ENCODE results near the gene ST3GAL3. TPM values are rescaled to one million over a fixed set of nuclear protein-coding genes. Genes with fewer than 3 reads are reported as not detected.

The ST3GAL3 gene
- total and polyA plus RNA-seq, 10 of the 15 experiments (the other 5 are each of a cell fraction or from before 2014, with no cell fraction given): 1.2 to 19.3 (median 11.0) TPM

DNA sequence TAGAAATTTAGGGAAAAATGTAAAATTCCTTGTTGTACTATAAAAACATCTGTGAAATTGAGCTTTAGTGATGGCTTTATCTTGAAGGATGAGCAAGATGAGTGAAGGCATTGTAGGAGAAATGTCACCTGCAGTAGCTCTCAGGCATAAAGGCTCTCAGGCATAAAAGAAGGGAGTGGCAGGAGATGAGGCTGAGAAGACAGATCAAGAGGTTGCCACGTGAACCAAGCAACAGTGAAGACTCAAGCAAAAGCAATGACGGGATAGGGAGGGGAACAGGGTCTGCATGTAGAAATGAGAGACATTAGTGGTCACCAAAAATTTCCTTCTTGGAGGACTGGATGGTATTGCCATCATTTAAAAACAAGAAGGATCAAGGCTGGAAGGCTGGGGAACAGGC lies 98.8 kb downstream of the ST3GAL3 start:
- DNase-seq (ENCODE audit: low read depth, low spot score): no peak
- H3K36me3 ChIP-seq (ENCODE audit: control insufficient read depth in 2 of 2, insufficient read depth in 2 of 2, low read length in 1 of 2): no peaks in the 10 kb centered on the region; a peak in 1 of 4 replicates
- in situ Hi-C loops (cut with MboI): no loop called here
- no peaks in the 10 kb centered on the region for H4K20me1 ChIP-seq (ENCODE audit: control insufficient read depth, insufficient read depth)
- no TSS peak for BruUV-seq (replicated peaks)
- CTCF ChIA-PET: interaction anchor here (1.0 to 1.7 kb wide), 3 partner anchors 17 to 129 kb away, joined by 4 read pairs; no protein-coding TSS in a partner anchor
- no peak overlapping the region for H2AFZ ChIP-seq (ENCODE audit: control insufficient read depth, low read depth, low read length)
- ATAC-seq: no peak
- no peak overlapping the region for H3K9ac ChIP-seq (ENCODE audit: control insufficient read depth, insufficient read depth, low read length)
- no peaks in the 10 kb centered on the region; the same call in 1 of the 3 replicates for H3K9me3 ChIP-seq (replicated peaks; ENCODE audit: control insufficient read depth, insufficient read depth, low read length)
- no peak overlapping the region for H3K4me3 ChIP-seq
- no peak for FAIRE-seq
- no peaks in the 10 kb centered on the region for H3K27me3 ChIP-seq (replicated peaks in 1 of 2; ENCODE audit: control insufficient read depth in 2 of 2, insufficient read depth in 2 of 2, low read length in 1 of 2)
- RAD21 ChIA-PET (ENCODE audit: unreplicated experiment): no interaction called here
- intact Hi-C loops (cut with micrococcal nuclease; ENCODE audit: unreplicated experiment): no loop called here
- H3K27ac ChIP-seq (ENCODE audit: control insufficient read depth, insufficient read depth): no peak overlapping the region
- POLR2A ChIA-PET: no interaction called here
- H3K4me1 ChIP-seq (ENCODE audit: control insufficient read depth, insufficient read depth, low read length): no peaks in the 10 kb centered on the region
- no peak overlapping the region for H3K4me2 ChIP-seq (ENCODE audit: control insufficient read depth, insufficient read depth)
- 30% methylated on average over 2 of the region's 2 CpGs for WGBS (ENCODE audit: insufficient coverage, insufficient replicate concordance, low lambda C conversion rate, missing lambda C conversion rate)
- H3K79me2 ChIP-seq (ENCODE audit: control insufficient read depth, insufficient read depth, low read length): no peaks in the 10 kb centered on the region
- SMC1A ChIA-PET (ENCODE audit: uncharacterized antibody, unreplicated experiment): interaction anchor here (0.7 to 1.7 kb wide), 2 partner anchors 77 to 129 kb away, joined by 3 read pairs; no protein-coding TSS in a partner anchor
- TF ChIP-seq BACH1 (IDR thresholded peaks at IDR 0.05; ENCODE audit: borderline replicate concordance) (no peak), MYB (IDR thresholded peaks at IDR 0.05; ENCODE audit: borderline replicate concordance, low read depth, low read length) (no peak), NFYA (IDR thresholded peaks at IDR 0.05; ENCODE audit: borderline replicate concordance, low read depth, low read length) (no peak), BHLHE40 (IDR thresholded peaks at IDR 0.05; ENCODE audit: borderline replicate concordance in 1 of 2, low read depth in 2 of 2, low read length in 1 of 2) (no peak), EP300 (IDR thresholded peaks at IDR 0.05; ENCODE audit: borderline replicate concordance in 1 of 2, control insufficient read depth in 1 of 2, low read depth in 2 of 2, low read length in 2 of 2) (no peak), NRF1 (conservative IDR thresholded peaks at IDR 0.05; ENCODE audit: low read depth, low read length) (no peak), GATAD2B (conservative IDR thresholded peaks at IDR 0.05; ENCODE audit: low read depth) (no peak), NFYB (IDR thresholded peaks at IDR 0.05; ENCODE audit: insufficient read depth, low read depth, low read length) (no peak), EZH2 (IDR thresholded peaks at IDR 0.05; ENCODE audit: borderline replicate concordance, control insufficient read depth, low read depth, low read length) (no peak), STAT3 (IDR thresholded peaks at IDR 0.05; ENCODE audit: low read depth, low read length) (no peak), BCL11A (IDR thresholded peaks at IDR 0.05; ENCODE audit: low read depth, low read length) (no peak), HDAC2 (IDR thresholded peaks at IDR 0.05) (no peak), ETV6 (conservative IDR thresholded peaks at IDR 0.05 in 1 of 2, IDR thresholded peaks at IDR 0.05 in 1 of 2; ENCODE audit: borderline replicate concordance in 1 of 2, low read depth in 1 of 2) (no peak)
- TF ChIP-seq, protein P1, sequence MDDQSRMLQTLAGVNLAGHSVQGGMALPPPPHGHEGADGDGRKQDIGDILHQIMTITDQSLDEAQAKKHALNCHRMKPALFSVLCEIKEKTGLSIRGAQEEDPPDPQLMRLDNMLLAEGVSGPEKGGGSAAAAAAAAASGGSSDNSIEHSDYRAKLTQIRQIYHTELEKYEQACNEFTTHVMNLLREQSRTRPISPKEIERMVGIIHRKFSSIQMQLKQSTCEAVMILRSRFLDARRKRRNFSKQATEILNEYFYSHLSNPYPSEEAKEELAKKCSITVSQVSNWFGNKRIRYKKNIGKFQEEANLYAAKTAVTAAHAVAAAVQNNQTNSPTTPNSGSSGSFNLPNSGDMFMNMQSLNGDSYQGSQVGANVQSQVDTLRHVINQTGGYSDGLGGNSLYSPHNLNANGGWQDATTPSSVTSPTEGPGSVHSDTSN (IDR thresholded peaks at IDR 0.05; ENCODE audit: insufficient replicate concordance, low read depth, low read length): no peak
- TF ChIP-seq, protein P2, sequence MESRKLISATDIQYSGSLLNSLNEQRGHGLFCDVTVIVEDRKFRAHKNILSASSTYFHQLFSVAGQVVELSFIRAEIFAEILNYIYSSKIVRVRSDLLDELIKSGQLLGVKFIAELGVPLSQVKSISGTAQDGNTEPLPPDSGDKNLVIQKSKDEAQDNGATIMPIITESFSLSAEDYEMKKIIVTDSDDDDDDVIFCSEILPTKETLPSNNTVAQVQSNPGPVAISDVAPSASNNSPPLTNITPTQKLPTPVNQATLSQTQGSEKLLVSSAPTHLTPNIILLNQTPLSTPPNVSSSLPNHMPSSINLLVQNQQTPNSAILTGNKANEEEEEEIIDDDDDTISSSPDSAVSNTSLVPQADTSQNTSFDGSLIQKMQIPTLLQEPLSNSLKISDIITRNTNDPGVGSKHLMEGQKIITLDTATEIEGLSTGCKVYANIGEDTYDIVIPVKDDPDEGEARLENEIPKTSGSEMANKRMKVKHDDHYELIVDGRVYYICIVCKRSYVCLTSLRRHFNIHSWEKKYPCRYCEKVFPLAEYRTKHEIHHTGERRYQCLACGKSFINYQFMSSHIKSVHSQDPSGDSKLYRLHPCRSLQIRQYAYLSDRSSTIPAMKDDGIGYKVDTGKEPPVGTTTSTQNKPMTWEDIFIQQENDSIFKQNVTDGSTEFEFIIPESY (IDR thresholded peaks at IDR 0.05): no peak
- TF ChIP-seq, protein P3, sequence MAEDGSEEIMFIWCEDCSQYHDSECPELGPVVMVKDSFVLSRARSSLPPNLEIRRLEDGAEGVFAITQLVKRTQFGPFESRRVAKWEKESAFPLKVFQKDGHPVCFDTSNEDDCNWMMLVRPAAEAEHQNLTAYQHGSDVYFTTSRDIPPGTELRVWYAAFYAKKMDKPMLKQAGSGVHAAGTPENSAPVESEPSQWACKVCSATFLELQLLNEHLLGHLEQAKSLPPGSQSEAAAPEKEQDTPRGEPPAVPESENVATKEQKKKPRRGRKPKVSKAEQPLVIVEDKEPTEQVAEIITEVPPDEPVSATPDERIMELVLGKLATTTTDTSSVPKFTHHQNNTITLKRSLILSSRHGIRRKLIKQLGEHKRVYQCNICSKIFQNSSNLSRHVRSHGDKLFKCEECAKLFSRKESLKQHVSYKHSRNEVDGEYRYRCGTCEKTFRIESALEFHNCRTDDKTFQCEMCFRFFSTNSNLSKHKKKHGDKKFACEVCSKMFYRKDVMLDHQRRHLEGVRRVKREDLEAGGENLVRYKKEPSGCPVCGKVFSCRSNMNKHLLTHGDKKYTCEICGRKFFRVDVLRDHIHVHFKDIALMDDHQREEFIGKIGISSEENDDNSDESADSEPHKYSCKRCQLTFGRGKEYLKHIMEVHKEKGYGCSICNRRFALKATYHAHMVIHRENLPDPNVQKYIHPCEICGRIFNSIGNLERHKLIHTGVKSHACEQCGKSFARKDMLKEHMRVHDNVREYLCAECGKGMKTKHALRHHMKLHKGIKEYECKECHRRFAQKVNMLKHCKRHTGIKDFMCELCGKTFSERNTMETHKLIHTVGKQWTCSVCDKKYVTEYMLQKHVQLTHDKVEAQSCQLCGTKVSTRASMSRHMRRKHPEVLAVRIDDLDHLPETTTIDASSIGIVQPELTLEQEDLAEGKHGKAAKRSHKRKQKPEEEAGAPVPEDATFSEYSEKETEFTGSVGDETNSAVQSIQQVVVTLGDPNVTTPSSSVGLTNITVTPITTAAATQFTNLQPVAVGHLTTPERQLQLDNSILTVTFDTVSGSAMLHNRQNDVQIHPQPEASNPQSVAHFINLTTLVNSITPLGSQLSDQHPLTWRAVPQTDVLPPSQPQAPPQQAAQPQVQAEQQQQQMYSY (CRISPR knock-in tag; IDR thresholded peaks at IDR 0.05): no peak

Measured in GM12878 (cell line).